OCI-LY7 (cell line): ENCODE data around the gene ANKS1A. TPM values are rescaled to one million over a fixed set of nuclear protein-coding genes. Genes with fewer than 3 reads are reported as not detected.

Experiments used
- BruUV-seq: library from RNA; stranded (reverse); fragments of 400-500 nt; replicated peaks from 2 replicates; lab custom pipeline; 2021; lab: Mats Ljungman, UMichigan
- CTCF ChIA-PET: fragments of 300-600 bp; sonication (Branson Sonifier 250); formaldehyde crosslinking; loops from one replicate; lab custom pipeline; 2022; ENCODE audit warnings: antibody characterized with exemption; ENCODE audit not compliant: unreplicated experiment; lab: Charles Lee
- POLR2A ChIA-PET: fragments of 300-600 bp; sonication (Branson Sonifier 250); formaldehyde crosslinking; loops from one replicate; lab custom pipeline; 2022; ENCODE audit warnings: antibody characterized with exemption; lab: Charles Lee
- DNase-seq: peaks from one replicate; pipeline ENCODE4 v3.0.0-alpha.2; 2015; ENCODE audit warnings: low spot score
- H2AFZ ChIP-seq: fragments of 200-600 bp; sonication (generic), shearing (Covaris generic); 2 replicates; pipeline ENCODE4 v1.6.1; 2014; ENCODE audit warnings: mild to moderate bottlenecking, antibody characterized with exemption, low read length, moderate library complexity
- H3K27ac ChIP-seq: fragments of 200-600 bp; sonication (generic); 2 replicates; pipeline ENCODE4 v1.5.1; 2014; ENCODE audit warnings: mixed run types, low read depth, mild to moderate bottlenecking, moderate library complexity, low read length, inconsistent platforms; ENCODE audit not compliant: poor library complexity, severe bottlenecking
- H3K36me3 ChIP-seq: fragments of 200-600 bp; sonication (generic); 2 replicates; pipeline ENCODE4 v1.6.1; 2014; ENCODE audit warnings: mild to moderate bottlenecking, antibody characterized with exemption, low read length, moderate library complexity, mixed read lengths; ENCODE audit not compliant: insufficient read depth
- H3K4me1 ChIP-seq: fragments of 200-600 bp; sonication (generic); 2 replicates; pipeline ENCODE4 v1.5.1; 2014; ENCODE audit warnings: mild to moderate bottlenecking, low read length; ENCODE audit not compliant: insufficient read depth, poor library complexity, severe bottlenecking
- H3K4me2 ChIP-seq: fragments of 200-600 bp; sonication (generic); 2 replicates; pipeline ENCODE4 v1.6.1; 2014; ENCODE audit warnings: mild to moderate bottlenecking, low read length
- H3K4me3 ChIP-seq: fragments of 200-600 bp; sonication (generic); 2 replicates; pipeline ENCODE4 v1.5.1; 2014; ENCODE audit warnings: mild to moderate bottlenecking, low read depth, low read length; ENCODE audit not compliant: poor library complexity, severe bottlenecking
- H3K79me2 ChIP-seq: fragments of 200-600 bp; sonication (generic); 2 replicates; pipeline ENCODE4 v1.6.1; 2016; ENCODE audit warnings: low read depth, mild to moderate bottlenecking, low read length, moderate library complexity, mixed read lengths; ENCODE audit not compliant: insufficient read depth
- H3K9me2 ChIP-seq: fragments of 200-600 bp; sonication (generic); 2 replicates; pipeline ENCODE4 v1.6.1; 2016; ENCODE audit warnings: mild to moderate bottlenecking, low read length, mixed read lengths; ENCODE audit not compliant: insufficient read depth
- H3K9me3 ChIP-seq: fragments of 200-600 bp; sonication (generic); 2 replicates; pipeline ENCODE4 v1.6.1; 2014; ENCODE audit warnings: mild to moderate bottlenecking, mixed run types, low read length, mixed read lengths
- H4K20me1 ChIP-seq: fragments of 200-600 bp; sonication (generic); 2 replicates; pipeline ENCODE4 v1.6.1; 2014; ENCODE audit warnings: mild to moderate bottlenecking, antibody characterized with exemption, low read length, moderate library complexity, mixed read lengths; ENCODE audit not compliant: insufficient read depth
- EZH2phosphoT487 ChIP-seq: fragments of 200-600 bp; sonication (generic); IDR thresholded peaks from 2 replicates; pipeline ENCODE4 v1.6.1; 2018; ENCODE audit warnings: low read depth, borderline replicate concordance, mild to moderate bottlenecking, mixed run types, antibody characterized with exemption, low read length, moderate library complexity, mixed read lengths
- intact Hi-C: fragments of 100-400 bp; cut with micrococcal nuclease; formaldehyde crosslinking; loops from one replicate; pipeline ENCODE4 v1.10.0; 2022; ENCODE audit not compliant: unreplicated experiment
- total RNA-seq, 2 experiments: library from RNA; depleted of rRNA in 1 of 2; stranded (reverse); fragments of >200 nt in 1 of 2; shearing (Covaris generic) in 1 of 2; gene quantifications; 2 replicates each; pipeline ENCODE4 v1.2.3, GENCODE V29; 2014 to 2022
- TF ChIP-seq, protein P1 (sequence below): fragments of 200-600 bp; sonication (generic); conservative IDR thresholded peaks from 2 replicates; pipeline ENCODE4 v1.5.1; 2014; ENCODE audit warnings: mild to moderate bottlenecking, antibody characterized with exemption, low read length, moderate library complexity, mixed read lengths

ANKS1A gene
- total RNA-seq, 2 experiments from 2014 or later = 7.8 to 13.8 TPM

DNA sequence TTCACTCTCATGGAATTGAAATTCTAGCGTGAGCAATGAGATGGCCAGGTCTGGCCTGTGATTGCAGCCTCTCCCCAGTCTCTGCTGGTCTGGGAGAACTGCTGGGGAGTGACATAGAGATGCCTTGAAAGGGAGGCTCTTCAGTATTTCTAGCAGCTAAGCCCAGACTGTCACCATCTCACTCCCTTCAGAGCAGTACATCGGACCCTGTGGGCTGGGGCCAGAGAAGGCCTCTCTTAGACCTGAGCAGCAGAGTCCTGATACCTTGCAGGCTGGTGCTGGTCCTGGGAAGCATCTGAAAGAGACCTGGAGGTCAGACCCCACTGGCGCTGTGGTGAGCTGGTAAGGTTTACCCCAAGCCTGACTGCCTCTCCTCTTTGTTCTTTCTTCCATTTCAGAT, 164.6 kb downstream of the ANKS1A start:
- Histone ChIP-seq H3K4me1 (peaks cover 3% of the 10 kb centered on the region), H3K79me2 (no peaks in the 10 kb centered on the region), H3K4me2 (no peak overlapping the region), H3K27ac (no peak overlapping the region), H3K9me3 (no peaks in the 10 kb centered on the region), H2AFZ (no peak overlapping the region), H4K20me1 (no peaks in the 10 kb centered on the region), H3K9me2 (no peaks in the 10 kb centered on the region), H3K36me3 (no peaks in the 10 kb centered on the region), H3K4me3 (no peak overlapping the region)
- BruUV-seq = no TSS peak
- TF ChIP-seq EZH2phosphoT487 = no peak
- TF ChIP-seq, protein P1, sequence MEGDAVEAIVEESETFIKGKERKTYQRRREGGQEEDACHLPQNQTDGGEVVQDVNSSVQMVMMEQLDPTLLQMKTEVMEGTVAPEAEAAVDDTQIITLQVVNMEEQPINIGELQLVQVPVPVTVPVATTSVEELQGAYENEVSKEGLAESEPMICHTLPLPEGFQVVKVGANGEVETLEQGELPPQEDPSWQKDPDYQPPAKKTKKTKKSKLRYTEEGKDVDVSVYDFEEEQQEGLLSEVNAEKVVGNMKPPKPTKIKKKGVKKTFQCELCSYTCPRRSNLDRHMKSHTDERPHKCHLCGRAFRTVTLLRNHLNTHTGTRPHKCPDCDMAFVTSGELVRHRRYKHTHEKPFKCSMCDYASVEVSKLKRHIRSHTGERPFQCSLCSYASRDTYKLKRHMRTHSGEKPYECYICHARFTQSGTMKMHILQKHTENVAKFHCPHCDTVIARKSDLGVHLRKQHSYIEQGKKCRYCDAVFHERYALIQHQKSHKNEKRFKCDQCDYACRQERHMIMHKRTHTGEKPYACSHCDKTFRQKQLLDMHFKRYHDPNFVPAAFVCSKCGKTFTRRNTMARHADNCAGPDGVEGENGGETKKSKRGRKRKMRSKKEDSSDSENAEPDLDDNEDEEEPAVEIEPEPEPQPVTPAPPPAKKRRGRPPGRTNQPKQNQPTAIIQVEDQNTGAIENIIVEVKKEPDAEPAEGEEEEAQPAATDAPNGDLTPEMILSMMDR = no peak
- no peak for DNase-seq
- ChIA-PET CTCF (no interaction called here), POLR2A (interaction anchor here (0.6 kb wide), 1 partner anchor 157 kb away, joined by 3 read pairs; no protein-coding TSS in a partner anchor)
- intact Hi-C loops = no loop called here

DNA sequence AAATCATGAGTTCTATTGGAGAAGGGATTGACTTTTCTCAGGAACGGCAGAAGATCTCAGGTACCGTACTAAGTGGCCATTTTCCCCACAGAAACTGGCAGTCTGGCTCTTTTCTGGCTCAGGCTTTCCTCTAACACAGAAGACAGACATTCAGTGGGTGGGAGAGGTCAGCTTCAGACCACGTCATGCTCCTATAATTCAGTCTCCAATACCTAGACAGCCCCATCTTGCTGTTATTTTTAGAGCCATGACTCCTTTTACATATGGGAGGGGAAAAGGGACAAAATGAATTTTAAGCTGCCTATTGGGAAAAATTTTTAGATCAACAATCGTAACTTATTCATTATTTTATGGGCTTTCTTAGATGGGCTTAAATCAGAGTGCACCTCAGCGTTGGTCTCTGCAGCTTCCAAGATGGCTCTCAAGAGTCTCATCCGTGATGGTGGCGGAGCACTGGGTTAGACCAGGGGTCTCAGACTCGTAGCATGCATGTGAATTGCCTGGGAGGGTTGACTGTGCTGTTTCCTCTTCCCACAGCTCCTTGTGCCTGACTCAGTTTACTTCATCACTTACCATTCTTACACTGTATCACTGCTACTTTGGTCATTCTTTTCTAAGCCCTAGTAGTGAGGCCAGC, 165.2 kb downstream of the ANKS1A start:
- H3K4me3 ChIP-seq = no peak overlapping the region
- H4K20me1 ChIP-seq = no peaks in the 10 kb centered on the region
- H3K4me2 ChIP-seq = no peak overlapping the region
- ChIA-PET CTCF (no interaction called here), POLR2A (interaction anchor here (0.6 kb wide), 1 partner anchor 156 kb away, joined by 3 read pairs; no protein-coding TSS in a partner anchor)
- intact Hi-C loops = no loop called here
- H2AFZ ChIP-seq = no peak overlapping the region
- BruUV-seq = no TSS peak
- no peaks in the 10 kb centered on the region for H3K36me3 ChIP-seq
- no peak for DNase-seq
- H3K27ac ChIP-seq = no peak overlapping the region
- no peaks in the 10 kb centered on the region for H3K9me3 ChIP-seq
- no peaks in the 10 kb centered on the region for H3K9me2 ChIP-seq
- H3K4me1 ChIP-seq = peaks cover 9% of the 10 kb centered on the region
- no peaks in the 10 kb centered on the region for H3K79me2 ChIP-seq
- TF ChIP-seq, protein P1 = no peak

- H3K79me2 ChIP-seq = no peaks in the 10 kb centered on the region
- no peaks in the 10 kb centered on the region for H3K9me3 ChIP-seq
- H3K36me3 ChIP-seq = no peaks in the 10 kb centered on the region
- BruUV-seq = no TSS peak
- no peaks in the 10 kb centered on the region for H3K9me2 ChIP-seq
- H3K4me1 ChIP-seq = peaks cover 9% of the 10 kb centered on the region
- no peak overlapping the region for H3K4me3 ChIP-seq
- ChIA-PET POLR2A (no interaction called here), CTCF (no interaction called here)
- TF ChIP-seq, protein P1 = no peak
- TF ChIP-seq EZH2phosphoT487 = no peak
- H3K27ac ChIP-seq = no peak overlapping the region
- H3K4me2 ChIP-seq = no peak overlapping the region
- H2AFZ ChIP-seq = no peak overlapping the region
- no peak for DNase-seq
- H4K20me1 ChIP-seq = no peaks in the 10 kb centered on the region
- intact Hi-C loops = no loop called here
These were observed 165.7 kb downstream of the ANKS1A start for GRCh38 chr6:35054743-35055130.
